ENCODE results near the gene EEA1.

DNA sequence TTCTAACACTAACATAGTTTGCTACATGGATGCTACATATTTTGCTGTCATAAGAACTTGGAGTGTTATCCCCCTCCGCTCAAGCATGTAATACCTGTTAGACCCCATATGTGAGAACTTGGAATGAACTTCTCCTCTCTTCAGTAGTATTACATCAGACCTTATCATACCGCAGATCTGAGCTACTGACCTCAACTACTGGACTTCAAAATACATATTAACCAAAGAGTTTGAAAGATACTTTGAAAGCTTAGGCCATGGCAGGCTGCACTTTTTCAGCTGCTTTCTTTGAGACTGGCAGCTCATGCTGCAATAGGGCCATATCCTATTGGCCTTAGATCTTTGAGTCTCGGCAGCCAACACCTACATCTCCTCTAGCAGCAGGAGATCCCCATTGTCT lies 74.8 kb downstream of the EEA1 start:
- TF ChIP-seq EZH2 (IDR thresholded peaks at IDR 0.05) (no peak), CTCF (IDR thresholded peaks at IDR 0.05) (no peak), EZH2phosphoT487 (IDR thresholded peaks at IDR 0.05) (no peak)

Data from neural progenitor cell (in vitro differentiated cells).